Left ventricle myocardium superior (tissue), 1 donor: ENCODE data around the gene BORCS8. TPM values are rescaled to one million over a fixed set of nuclear protein-coding genes. Genes with fewer than 3 reads are reported as not detected.

ENCODE experiments used
- ATAC-seq: fragments of 200-7000 bp; cut with Tn5 transposase; one replicate; pipeline ENCODE4 v1.9.1; 2020; ENCODE audit warnings: mild to moderate bottlenecking, moderate library complexity
- DNase-seq: peaks from one replicate; pipeline ENCODE4 v3.0.0-alpha.2; 2020
- intact Hi-C: fragments of 100-400 bp; cut with micrococcal nuclease; formaldehyde crosslinking; loops from one replicate; pipeline ENCODE4 v1.11.0; 2022
- total RNA-seq: library from RNA; stranded (reverse); fragmentation: NEBNext Ultra II Directional; extraction: Animal tissue kit (Norgen Biotek cat#: 25700); gene quantifications from one replicate; pipeline ENCODE4 v1.2.1, GENCODE V29; 2021
- donor health status: DM: no; HTN: yes; CAD: no; lungs with severe emphysema.

The BORCS8 gene
- total RNA-seq, 1 donor from 2014 or later, result 16.4 TPM

DNA sequence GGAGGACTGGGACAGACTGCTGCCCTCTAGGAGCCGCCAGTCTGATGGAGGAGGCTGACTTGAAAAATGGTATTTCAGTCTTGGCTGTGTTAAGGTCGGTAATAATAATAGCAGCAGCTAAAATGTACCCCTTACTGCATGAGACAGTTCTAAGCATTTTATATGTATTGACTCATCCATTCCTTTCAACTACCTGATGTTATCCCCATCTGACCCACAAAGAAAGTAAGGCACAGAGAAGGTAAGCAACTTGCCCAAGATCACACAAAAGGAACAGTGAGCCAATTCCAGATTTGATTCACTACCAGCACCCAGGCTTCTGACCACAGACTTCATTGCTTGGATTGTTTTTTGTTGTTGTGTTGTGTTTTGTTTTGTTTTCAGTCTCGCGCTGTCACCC, 23.8 kb upstream of the BORCS8 start:
- no peak for DNase-seq
- intact Hi-C loops, result no loop called here
- ATAC-seq, result no peak

GRCh38 chr19:19214892-19215291, 22.9 kb upstream of the BORCS8 start:
- ATAC-seq (peak; percentile 71), DNase-seq (peak; percentile 58)
- intact Hi-C loops, result no loop called here

GRCh38 chr19:19214159-19214490, 22.2 kb upstream of the BORCS8 start:
- no peak for ATAC-seq
- DNase-seq, result no peak
- intact Hi-C loops, result no loop called here

DNA sequence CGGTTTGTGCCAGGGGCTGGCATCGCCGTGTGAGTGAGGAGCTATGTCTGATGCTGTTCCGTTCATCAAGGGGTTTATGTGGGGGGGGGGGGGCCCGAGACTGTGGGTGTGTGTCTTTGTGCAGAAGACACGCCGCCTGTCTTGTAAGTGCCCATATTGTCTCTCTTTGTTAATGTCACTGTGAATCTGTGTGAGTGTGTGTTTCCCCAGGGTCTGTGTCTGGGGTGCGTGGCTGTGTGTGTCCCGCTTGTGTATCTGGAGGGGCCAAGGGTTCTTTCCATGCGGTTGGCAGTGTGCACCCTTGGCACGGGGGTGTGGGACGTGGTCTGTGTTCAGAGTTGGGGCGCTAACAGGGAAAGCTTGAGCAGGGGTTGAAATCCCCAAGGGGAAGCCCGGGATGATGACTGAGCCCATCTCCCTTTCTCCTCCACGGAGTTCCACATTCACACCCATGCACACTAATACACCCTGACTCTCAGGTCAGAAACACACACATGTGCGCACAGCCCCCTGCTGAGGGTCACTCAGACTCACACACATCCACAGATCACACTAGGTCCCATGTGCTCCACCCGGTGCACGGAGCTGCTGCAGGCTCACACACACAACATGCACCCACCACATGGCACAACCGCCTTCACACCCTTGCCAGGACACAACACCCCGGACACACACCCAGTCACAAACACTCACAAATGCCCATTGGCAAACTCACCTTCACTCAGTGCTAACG, 21.6 kb upstream of the BORCS8 start:
- intact Hi-C loops, result no loop called here
- no peak for ATAC-seq

GRCh38 chr19:19212916-19213315, 21.0 kb upstream of the BORCS8 start:
- ATAC-seq (no peak), DNase-seq (no peak)
- intact Hi-C loops, result no loop called here

More for the DNA sequence above, 21.6 kb upstream of the BORCS8 start:
- DNase-seq, result no peak

GRCh38 chr19:19211499-19212420, 19.8 kb upstream of the BORCS8 start, which contains the start of gene NCAN:
Gene NCAN (plus strand): TSS chr19:19211958. CDS start chr19:19216954, 4,996 bp downstream.
- ATAC-seq, result no peak
- intact Hi-C loops, result no loop called here
- no peak for DNase-seq

DNA sequence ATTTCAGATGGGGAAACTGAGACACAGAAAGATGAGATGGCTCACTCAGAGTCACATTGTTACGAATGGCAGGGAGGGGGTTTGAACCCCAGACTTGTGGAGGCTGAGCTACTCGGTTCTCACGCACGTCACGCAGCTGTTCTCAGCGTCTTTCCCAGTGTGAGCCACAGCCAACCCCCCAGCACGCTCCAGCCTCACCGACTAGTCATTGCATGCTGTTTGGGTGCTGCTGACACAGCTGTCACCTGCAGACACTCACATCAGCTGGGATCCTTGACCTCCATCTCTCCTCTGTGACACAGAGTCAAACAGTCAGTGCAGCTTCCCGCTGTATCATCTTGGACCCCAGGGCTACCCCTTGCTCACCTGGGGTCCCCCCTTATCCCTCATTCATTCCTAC, 17.4 kb upstream of the BORCS8 start:
- DNase-seq (no peak), ATAC-seq (no peak)
- intact Hi-C loops, result no loop called here

- DNase-seq (no peak), ATAC-seq (no peak)
- intact Hi-C loops, result no loop called here
These were observed 16.0 kb upstream of the BORCS8 start for GRCh38 chr19:19207637-19208572.

DNA sequence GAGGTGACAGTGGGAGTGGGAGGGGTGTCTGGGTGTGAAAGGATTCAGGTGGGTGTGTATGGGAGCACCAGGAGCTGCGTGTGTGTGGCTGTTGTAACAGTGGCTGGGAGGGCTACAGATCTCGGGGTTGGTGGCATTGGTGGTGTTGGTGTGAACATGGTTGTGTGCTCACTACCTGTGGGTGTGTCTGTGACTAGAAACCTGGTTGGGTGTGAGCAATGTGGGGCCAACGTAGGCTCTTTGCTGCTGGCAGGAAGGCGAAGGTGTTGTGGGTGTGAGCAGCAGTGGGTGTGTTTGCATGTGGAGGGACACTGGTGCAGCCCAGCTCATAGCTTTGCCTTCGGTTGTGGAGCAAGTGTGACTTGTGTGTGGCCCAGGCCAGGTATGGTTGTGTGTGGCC, 15.0 kb upstream of the BORCS8 start:
- ATAC-seq (no peak), DNase-seq (no peak)
- intact Hi-C loops, result no loop called here

- DNase-seq (no peak), ATAC-seq (no peak)
- intact Hi-C loops, result no loop called here
These were observed 13.8 kb upstream of the BORCS8 start for GRCh38 chr19:19205416-19206410.

DNA sequence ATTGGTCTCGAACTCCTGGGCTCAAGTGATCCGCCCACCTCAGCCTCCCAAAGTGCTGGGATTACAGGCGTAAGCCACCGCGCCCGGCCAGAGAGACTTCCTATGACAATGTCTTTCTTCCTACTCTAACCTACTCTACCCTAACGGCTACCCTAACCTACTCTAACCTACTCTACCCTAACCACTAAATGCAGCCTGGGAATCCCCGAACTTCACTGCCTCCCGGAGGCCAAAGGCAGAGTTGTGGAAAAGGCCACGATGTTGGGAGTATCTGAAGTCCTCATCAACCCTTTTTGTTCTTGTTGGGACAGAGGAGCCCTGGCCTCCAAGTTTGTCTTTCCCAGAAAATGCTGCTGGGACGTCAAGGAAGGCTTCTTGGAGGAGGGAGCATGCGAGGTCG, 12.2 kb upstream of the BORCS8 start:
- DNase-seq (no peak), ATAC-seq (no peak)
- intact Hi-C loops, result no loop called here

- ATAC-seq (peak; percentile 95), DNase-seq (peak; percentile 95)
- intact Hi-C loops, result no loop called here
These were observed 11.3 kb upstream of the BORCS8 start, which contains the start of gene NR2C2AP for GRCh38 chr19:19203012-19203856. Gene NR2C2AP (minus strand): TSS chr19:19203414. CDS start chr19:19203060, 354 bp downstream.

DNA sequence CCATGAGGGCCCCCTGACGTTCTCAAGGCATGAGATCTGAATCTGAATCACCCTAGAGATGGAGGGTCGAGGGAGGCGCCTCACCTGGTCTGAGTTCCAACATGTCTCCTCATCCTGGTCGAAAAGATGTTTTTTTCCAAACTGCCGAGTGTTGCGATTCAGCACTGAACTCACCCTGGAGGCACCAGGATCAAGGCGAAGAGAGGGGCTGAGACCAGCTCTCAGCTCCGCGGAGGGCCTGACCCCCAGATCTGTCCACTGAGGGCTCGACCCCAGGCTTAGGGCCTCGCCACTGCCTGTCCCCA, 10.7 kb upstream of the BORCS8 start:
- intact Hi-C loops, result no loop called here
- no peak for DNase-seq
- ATAC-seq, result no peak

- intact Hi-C loops, result no loop called here
- no peak for DNase-seq
- no peak for ATAC-seq
These were observed 10.0 kb upstream of the BORCS8 start for GRCh38 chr19:19201697-19202630.

DNA sequence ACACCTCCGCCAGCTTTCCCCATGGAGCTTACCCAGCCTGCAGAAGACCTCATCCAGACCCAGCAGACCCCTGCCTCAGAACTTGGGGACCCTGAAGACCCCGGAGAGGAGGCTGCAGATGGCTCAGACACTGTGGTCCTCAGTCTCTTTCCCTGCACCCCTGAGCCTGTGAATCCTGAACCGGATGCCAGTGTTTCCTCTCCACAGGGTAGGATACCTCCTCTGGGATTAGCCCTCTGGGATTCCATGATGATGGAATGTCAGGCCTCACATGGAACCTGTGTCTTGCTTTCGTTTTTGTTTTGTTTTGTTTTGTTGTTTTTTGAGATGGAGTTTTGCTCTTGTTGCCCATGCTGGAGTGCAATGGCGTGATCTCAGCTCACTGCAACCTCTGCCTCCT, 2.0 kb upstream of the BORCS8 start:
- DNase-seq, result no peak
- intact Hi-C loops, result no loop called here
- no peak for ATAC-seq

GRCh38 chr19:19192910-19193423, 1.0 kb upstream of the BORCS8 start:
- DNase-seq (no peak), ATAC-seq (peak; percentile 1)
- intact Hi-C loops, result no loop called here
